Measurements from ENCODE around the gene USP3.

DNA sequence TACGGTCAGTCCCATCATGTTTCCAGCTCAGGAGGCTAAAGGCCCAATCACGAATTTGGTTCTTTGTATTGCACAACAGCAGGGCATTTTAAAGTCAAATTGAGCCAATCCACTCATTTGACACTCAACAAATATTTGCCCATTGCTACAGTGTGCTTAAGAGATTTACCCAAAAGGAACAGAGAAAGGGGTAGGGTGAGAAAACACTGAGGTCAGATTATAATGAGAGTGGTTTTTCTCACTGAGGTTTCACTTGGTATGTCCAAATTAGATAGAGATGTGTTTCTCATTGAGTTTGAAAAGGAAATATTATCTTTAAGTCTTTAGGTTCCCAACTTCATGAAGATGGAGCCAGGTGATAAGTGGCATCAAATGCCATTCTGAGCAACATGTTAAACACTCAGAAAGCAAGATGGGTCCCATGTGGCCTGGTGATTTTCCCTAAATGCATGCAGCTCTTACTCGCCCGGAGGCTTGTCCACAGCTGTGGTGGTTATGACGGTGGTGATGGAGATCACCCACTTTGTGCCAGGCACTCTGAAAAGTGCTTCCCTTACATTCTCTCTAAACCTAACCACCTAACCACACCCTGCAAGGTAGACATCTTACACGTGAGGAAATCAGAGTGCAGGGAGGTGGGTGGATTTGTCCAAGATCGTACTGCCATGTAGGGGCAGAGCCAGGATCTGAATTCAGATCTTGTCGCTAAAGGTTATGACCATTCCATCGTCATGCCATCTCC is 31.2 kb upstream of the USP3 start:
- TF ChIP-seq POLR2A (IDR thresholded peaks at IDR 0.05), result no peak
- TF ChIP-seq, protein P1, sequence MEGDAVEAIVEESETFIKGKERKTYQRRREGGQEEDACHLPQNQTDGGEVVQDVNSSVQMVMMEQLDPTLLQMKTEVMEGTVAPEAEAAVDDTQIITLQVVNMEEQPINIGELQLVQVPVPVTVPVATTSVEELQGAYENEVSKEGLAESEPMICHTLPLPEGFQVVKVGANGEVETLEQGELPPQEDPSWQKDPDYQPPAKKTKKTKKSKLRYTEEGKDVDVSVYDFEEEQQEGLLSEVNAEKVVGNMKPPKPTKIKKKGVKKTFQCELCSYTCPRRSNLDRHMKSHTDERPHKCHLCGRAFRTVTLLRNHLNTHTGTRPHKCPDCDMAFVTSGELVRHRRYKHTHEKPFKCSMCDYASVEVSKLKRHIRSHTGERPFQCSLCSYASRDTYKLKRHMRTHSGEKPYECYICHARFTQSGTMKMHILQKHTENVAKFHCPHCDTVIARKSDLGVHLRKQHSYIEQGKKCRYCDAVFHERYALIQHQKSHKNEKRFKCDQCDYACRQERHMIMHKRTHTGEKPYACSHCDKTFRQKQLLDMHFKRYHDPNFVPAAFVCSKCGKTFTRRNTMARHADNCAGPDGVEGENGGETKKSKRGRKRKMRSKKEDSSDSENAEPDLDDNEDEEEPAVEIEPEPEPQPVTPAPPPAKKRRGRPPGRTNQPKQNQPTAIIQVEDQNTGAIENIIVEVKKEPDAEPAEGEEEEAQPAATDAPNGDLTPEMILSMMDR (IDR thresholded peaks at IDR 0.05), result no peak
